PC-3 (cell line): Measurements from ENCODE around the gene STAT5B.

Source experiments
- CTCF ChIP-seq: fragments of 300-600 bp; sonication (generic); conservative IDR thresholded peaks from 2 replicates; pipeline ENCODE4 v1.5.1; 2017; ENCODE audit warnings: antibody characterized with exemption, low read depth, mild to moderate bottlenecking, low read length
- EZH2 ChIP-seq: fragments of 300-600 bp; sonication (generic); IDR thresholded peaks from one replicate; pipeline ENCODE4 v1.6.1; 2017; ENCODE audit warnings: antibody characterized with exemption, mild to moderate bottlenecking, low read length; ENCODE audit not compliant: unreplicated experiment
- EZH2phosphoT487 ChIP-seq: fragments of 300-600 bp; sonication (generic); IDR thresholded peaks from 2 replicates; pipeline ENCODE4 v1.6.1; 2018; ENCODE audit warnings: mild to moderate bottlenecking, antibody characterized with exemption, low read length, borderline replicate concordance

- no peak for TF ChIP-seq CTCF
- no peak for TF ChIP-seq EZH2
- no peak for TF ChIP-seq EZH2phosphoT487
These were observed 12.8 kb upstream of the STAT5B start for GRCh38 chr17:42288803-42289610.
